HG03135 (cell line): ENCODE results near the gene CPA2.

ENCODE experiments used
- ATAC-seq: cut with Tn5 transposase; IDR thresholded peaks from one replicate; pipeline ENCODE4 v1.9.1; 2021; ENCODE audit warnings: mild to moderate bottlenecking, moderate library complexity; ENCODE audit not compliant: unreplicated experiment

Gene CPA2

DNA sequence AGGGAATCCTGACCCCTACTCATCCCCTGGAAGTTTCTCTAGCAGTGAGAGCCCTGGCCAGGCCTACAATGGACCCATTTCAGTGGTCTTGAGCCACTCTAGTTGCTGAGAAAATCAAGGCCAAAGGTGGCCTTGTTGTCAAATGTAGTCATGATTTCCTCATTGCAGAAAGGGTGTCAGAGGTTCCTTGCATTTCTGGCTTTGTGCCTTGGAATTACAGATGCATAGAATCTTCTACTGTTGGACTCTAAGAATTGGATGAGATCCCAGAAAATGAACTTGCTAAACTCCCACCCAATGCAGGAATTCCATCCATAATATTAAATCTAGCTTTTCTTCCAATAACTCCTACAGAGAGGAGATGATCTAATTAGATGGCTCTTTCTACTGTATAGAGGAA is 12.2 kb downstream of the CPA2 start:
- no peak for ATAC-seq

DNA sequence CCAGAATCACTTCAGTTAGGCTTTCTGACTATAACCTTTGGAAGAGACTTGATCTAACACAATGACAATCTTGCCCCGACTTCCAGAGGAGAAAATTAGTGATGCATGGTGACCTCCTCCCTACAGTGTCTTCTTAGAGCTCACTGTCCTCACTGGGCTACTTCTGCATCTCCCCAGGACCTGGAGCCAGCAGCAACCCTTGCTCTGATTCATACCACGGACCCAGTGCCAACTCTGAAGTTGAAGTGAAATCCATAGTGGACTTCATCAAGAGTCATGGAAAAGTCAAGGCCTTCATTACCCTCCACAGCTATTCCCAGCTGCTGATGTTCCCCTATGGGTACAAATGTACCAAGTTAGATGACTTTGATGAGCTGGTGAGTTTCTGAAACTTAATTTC is 12.6 kb downstream of the CPA2 start:
- ATAC-seq: no peak

- no peak for ATAC-seq
These were observed 13.2 kb downstream of the CPA2 start for GRCh38 chr7:130279906-130280305.

DNA sequence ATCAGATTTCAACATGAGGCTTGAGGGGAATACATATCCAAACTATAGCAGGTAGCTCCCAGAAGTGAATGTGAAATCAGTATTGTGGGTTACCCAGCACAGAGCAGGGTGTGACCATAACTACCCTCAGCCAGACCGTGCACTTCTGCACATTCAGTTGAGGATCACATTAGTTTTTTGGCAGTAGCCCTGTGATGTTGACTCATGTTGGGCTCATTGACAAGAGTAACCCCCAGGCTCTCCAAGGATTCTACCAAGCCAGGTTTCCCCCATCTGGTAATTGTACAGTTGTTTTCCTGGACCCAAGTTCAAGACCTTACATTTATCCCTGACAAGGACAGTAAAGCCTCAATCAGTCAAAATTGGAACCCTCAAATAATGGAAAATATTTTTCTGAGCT is 14.6 kb downstream of the CPA2 start:
- ATAC-seq: no peak

GRCh38 chr7:130286881-130287280 is 20.2 kb downstream of the CPA2 start:
- ATAC-seq: no peak

DNA sequence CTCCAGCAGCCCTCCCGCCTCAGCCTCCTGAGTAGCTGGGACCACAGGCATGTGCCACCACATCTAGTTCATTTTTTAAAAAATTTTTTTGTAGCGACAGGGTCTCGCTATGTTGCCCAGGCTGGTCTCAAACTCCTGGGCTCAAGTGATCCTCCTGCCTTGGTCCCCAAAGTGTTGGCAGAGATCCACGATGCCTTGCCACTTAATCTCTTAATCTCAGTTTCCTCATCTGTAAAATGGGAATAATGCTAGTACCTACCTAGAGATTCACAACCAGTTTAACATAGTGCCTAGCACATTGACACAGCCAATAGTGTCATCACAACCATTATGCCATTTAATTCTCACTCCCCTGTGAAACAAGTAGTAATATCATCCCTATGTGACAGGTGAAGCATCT is 21.5 kb downstream of the CPA2 start:
- no peak for ATAC-seq

- ATAC-seq: no peak
These were observed 22.2 kb downstream of the CPA2 start for GRCh38 chr7:130288829-130289228.

- ATAC-seq: no peak
These were observed 22.8 kb downstream of the CPA2 start for GRCh38 chr7:130289478-130289877.

DNA sequence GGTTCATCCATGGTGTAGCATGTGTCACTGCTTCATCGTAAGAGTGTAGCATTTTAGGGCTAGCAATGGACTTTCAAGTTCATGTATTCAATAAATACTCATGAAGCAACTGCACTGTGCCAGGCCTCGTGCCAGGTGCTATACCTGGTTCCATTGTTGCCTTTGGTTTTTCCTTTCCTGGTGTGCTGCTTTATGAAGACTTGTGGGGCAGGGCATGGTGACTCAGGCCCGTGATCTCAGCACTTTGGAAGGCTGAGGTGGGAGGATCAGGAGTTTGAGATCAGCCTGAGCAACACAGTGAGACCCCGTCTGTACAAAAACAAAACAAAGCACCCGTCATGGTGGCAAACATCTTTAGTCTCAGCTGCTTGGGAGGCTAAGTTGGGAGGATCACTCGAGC is 24.1 kb downstream of the CPA2 start:
- ATAC-seq: no peak

DNA sequence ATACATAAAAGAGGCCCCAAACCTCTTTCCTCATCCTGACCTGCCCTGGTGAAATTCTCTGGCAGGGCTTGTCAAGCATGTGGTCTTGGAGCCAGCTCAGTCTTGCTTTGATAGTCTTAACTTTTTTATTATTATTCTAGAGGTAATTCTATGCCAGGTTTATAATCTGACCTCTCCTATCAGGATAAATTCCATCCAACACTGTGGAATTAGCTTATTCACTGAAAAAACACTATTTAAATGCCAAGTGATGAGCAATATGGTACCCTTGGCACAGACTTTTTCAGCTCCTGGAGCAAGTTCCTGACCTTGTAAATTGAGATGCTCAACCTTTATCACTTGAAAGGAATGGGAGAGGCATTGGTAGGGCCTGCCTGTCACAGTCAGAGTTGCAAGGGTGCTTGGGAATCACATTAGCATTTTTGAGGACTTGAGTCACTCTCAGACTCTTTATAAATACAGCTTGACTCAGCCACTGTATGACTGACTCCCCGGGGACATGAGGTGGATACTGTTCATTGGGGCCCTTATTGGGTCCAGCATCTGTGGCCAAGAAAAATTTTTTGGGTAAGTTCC is 26.1 kb downstream of the CPA2 start, which contains the start of gene CPA4:
Gene CPA4 (plus strand): TSS at position 480 of the 576 bp plus-strand sequence. CDS start 20 bp downstream, at position 500.
- ATAC-seq: no peak

DNA sequence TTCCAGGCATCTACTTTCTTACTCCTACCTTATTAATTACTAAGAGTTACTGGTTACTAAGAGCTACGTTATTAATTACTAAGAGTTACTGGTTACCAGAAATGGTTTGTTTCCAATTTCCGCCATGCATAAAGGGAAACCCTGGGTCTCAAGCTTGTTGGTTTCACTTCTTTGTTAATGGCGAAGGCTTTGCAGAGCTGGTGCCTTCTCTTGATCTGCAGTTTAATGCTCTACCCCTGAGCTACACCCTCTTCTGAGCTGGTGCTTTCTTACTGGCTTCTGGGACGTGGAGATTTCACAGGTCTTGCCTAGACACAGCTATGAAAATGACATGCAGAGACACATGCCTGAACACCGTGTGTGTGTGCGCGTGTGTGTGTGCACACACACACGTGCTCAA is 26.9 kb downstream of the CPA2 start:
- ATAC-seq: no peak

DNA sequence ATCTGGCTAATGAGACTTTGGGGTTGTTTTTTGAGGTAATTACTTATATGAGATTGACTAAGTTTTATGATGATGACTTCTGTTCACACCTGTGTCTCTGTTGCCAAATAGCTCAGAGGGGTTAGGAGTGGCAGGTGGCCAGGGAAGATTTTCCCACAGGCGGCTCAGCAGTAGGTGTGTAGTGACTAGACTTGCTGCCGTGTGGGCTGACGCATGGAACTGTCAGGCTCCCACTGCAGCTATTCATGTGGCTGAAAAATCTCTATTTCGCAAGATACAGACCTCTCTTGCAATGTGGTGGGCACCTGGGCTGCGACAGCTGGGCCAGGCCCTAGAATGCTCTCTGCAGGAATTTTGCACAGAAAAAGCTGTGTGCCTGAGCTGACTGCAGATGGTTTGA is 27.7 kb downstream of the CPA2 start:
- no peak for ATAC-seq

GRCh38 chr7:130296221-130296951 is 29.7 kb downstream of the CPA2 start:
- no peak for ATAC-seq

DNA sequence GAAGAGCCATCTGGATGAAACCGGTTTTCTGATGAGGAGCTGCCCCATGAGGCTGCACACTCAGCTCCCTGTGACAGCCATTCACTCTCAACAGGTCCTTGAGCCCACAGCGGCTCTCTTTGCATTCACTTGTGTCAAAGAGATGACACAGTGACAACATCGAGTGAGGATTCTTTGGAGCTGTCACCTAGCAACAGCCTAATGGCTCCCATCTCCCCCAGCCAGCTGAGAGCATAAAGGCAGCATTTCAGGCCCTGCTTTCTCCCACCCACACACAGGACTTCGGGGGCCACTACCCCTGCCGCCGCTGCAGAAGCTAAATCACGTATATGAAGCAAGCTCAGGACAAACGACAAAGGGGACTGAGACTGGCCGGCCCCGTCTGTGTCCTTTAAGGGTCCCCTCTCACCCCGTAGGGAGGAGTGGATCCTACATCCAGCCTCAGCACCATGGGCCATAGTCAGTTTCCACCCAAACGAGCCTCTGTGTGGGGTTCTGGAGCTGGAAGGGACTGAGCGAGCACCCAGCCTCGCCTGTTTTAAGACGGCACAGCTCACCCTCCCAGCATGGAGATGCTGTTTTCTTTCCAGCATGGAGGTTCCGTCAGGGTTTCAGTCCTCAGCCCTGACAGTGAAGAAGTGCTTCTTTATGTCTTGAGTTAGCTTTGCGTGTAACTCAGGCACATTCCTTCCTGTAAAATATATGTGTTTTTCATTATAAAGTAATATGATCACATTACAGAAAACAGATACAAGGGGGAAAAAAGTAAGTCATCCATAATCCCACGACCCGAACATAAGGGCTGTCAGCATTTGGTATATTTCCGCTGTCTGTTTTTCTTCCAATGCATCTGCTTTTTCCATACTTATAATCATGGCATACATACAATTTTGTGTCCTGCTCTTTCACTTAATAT is 31.2 kb downstream of the CPA2 start:
- no peak for ATAC-seq

DNA sequence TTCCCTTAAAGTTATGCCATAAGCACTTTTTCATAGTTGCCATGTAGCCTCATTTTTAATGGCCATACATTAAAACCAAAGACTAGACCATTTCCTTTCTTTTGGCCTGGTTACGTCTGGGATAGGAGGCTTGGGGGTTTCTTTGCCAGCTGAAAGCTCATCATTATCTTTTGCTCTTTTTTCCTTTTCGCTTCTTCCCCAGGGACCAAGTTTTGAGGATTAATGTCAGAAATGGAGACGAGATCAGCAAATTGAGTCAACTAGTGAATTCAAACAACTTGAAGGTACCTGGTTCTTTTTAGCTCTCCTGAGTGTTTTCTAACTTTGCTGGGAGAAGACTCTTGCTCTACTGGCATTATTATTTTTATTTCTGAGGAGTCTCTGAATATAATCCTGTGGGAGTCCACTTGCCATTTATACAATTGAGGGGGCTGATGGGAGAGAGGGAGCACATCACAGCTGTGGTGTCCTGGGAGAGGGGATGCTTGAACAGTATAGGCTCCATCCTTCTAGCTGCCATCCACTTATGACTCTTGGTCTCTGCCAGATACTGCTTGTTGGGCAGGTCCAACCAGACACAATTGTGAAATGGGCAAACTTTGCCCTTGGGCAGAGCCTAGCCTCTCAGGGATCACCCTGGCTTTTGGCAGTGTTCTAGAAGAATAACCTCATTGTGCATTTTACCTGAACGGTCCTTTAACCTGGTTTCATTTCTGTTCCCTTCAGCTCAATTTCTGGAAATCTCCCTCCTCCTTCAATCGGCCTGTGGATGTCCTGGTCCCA is 32.1 kb downstream of the CPA2 start:
- ATAC-seq: no peak

- ATAC-seq: no peak
These were observed 33.2 kb downstream of the CPA2 start for GRCh38 chr7:130299866-130300265.

GRCh38 chr7:130301501-130302020 is 34.9 kb downstream of the CPA2 start:
- no peak for ATAC-seq

- no peak for ATAC-seq
These were observed 36.0 kb downstream of the CPA2 start for GRCh38 chr7:130302649-130303048.

GRCh38 chr7:130303127-130303526 is 36.5 kb downstream of the CPA2 start:
- no peak for ATAC-seq

DNA sequence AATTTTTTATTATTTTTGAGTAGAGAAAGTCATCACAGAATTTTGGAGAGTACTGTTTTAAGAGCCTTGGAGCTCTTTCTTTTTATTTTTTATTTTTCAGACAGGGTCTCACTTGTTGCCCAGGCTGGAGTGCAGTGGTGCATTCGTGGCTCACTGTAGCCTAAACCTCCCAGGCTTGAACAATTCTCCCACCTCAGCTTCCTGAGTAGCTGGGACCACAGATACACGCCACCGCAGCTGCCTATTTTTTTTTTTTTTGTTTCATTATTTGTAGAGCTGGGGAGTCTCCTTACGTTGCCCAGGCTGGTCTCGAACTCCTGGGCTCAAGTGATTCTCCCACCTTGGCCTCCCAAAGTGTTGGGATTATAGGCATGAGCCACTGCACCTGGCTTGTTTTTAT is 36.9 kb downstream of the CPA2 start:
- ATAC-seq: no peak

DNA sequence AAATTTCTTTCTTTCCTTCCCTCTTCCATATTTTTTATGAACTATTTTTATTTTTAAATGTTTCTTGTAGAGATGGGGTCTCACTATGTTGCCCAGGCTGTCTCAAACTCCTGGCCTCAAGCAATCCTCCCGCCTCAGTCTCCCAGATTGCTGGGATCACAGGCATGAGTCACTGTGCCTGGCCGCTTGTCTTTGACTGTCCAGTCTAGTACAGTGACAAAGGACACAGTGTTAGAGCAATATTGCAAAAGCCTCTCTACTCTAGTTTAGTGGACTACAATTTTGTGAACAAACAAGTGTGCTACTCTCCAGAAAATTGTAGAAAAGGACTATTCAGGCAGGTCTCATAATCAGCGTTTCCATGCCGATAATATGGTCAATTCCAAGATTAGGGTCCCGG is 37.3 kb downstream of the CPA2 start:
- ATAC-seq: no peak
